ENCODE data around the gene KRT86.

The KRT86 gene

DNA sequence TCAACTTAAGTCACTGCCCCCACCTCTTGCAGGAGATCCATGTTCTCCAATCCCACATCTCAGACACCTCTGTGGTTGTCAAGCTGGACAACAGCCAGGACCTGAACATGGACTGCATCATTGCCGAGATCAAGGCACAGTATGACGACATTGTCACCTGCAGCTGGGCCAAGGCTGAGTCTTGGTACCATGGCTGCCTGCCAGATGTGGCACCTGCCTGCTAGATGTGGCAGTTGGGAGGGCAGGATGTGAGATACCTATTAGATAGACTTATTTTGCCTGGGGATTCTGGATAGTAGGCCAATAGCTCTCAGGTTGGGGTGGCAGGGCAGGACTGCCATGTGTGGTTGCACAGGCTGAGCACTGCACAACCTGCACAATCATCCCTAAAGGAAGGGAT, 7.9 kb upstream of the KRT86 start:
- DNase-seq (ENCODE audit: low read depth): no peak
- H3K4me3 ChIP-seq (ENCODE audit: low read depth, low read length): no peak overlapping the region
- no peak for TF ChIP-seq CTCF (IDR thresholded peaks at IDR 0.05; ENCODE audit: low read depth, low read length, missing control alignments)

- no peak for DNase-seq (ENCODE audit: low read depth)
- TF ChIP-seq CTCF (IDR thresholded peaks at IDR 0.05; ENCODE audit: low read depth, low read length, missing control alignments): no peak
- H3K4me3 ChIP-seq (ENCODE audit: low read depth, low read length): no peak overlapping the region
Observed at GRCh38 chr12:52267266-52267665, 7.2 kb upstream of the KRT86 start.

DNA sequence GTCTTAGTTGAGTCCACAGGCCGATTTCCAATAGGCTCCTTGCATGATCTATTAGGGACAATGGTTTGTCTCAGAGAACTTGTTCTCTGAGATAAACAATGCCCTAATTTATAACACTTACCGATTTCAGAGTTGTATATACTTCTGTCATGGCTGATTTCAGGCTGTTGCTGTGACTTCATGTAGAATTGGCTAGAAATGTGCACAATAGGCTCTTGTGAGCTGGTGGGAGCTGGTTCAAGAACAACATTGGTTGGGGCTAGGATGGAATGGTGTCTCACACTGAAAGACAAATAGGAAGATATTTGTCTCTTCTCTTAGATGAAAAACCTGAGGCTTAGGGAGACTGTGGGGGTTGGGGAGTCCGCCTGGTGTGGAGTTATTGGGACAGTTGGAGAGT, 6.7 kb upstream of the KRT86 start:
- no peak overlapping the region for H3K4me3 ChIP-seq (ENCODE audit: low read depth, low read length)
- no peak for TF ChIP-seq CTCF (IDR thresholded peaks at IDR 0.05; ENCODE audit: low read depth, low read length, missing control alignments)
- no peak for DNase-seq (ENCODE audit: low read depth)

GRCh38 chr12:52268212-52268611, 6.2 kb upstream of the KRT86 start:
- TF ChIP-seq CTCF (IDR thresholded peaks at IDR 0.05; ENCODE audit: low read depth, low read length, missing control alignments): no peak

DNA sequence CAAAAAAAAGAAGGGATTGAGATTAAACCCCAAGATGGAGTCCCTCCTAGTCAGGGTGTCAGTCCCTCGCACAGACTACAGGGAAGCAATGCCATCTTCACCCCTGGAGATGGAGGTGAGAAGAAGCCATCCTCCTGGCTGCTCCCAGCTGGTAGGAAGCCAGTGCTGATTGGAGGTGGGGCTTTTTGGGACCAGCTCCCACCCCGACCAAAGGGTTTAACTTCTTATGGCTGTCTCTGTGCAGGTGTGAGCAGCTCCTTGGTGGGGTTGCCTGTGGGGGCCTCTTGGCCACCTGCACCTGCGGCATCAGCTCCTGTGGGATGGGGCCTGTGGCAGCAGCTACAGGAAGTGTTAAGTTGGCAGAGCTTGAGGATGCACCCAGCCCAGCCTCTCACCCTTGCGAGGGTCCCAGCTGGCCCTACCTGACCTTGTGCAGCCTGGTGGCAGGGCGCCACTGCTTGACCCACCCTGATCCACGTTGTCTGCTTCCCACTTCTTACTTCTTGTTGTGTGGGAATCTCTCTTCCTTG, 3.8 kb upstream of the KRT86 start:
- no peak for TF ChIP-seq CTCF (IDR thresholded peaks at IDR 0.05; ENCODE audit: low read depth, low read length, missing control alignments)
- no peak overlapping the region for H3K4me3 ChIP-seq (ENCODE audit: low read depth, low read length)
- no peak for DNase-seq (ENCODE audit: low read depth)

More at GRCh38 chr12:52268212-52268611, 6.2 kb upstream of the KRT86 start:
- H3K4me3 ChIP-seq (ENCODE audit: low read depth, low read length): no peak overlapping the region
- DNase-seq (ENCODE audit: low read depth): no peak

GRCh38 chr12:52271158-52271557, 3.3 kb upstream of the KRT86 start:
- TF ChIP-seq CTCF (IDR thresholded peaks at IDR 0.05; ENCODE audit: low read depth, low read length, missing control alignments): no peak
- no peak for DNase-seq (ENCODE audit: low read depth)
- H3K4me3 ChIP-seq (ENCODE audit: low read depth, low read length): no peak overlapping the region

- DNase-seq (ENCODE audit: low read depth): no peak
- no peak overlapping the region for H3K4me3 ChIP-seq (ENCODE audit: low read depth, low read length)
- no peak for TF ChIP-seq CTCF (IDR thresholded peaks at IDR 0.05; ENCODE audit: low read depth, low read length, missing control alignments)
Observed at GRCh38 chr12:52275686-52276085, 1.2 kb downstream of the KRT86 start.
